ENCODE results near the gene MCM8. TPM values are rescaled to one million over a fixed set of nuclear protein-coding genes. Genes with fewer than 3 reads are reported as not detected.

MCM8 gene
- total RNA-seq = 5.9 TPM

DNA sequence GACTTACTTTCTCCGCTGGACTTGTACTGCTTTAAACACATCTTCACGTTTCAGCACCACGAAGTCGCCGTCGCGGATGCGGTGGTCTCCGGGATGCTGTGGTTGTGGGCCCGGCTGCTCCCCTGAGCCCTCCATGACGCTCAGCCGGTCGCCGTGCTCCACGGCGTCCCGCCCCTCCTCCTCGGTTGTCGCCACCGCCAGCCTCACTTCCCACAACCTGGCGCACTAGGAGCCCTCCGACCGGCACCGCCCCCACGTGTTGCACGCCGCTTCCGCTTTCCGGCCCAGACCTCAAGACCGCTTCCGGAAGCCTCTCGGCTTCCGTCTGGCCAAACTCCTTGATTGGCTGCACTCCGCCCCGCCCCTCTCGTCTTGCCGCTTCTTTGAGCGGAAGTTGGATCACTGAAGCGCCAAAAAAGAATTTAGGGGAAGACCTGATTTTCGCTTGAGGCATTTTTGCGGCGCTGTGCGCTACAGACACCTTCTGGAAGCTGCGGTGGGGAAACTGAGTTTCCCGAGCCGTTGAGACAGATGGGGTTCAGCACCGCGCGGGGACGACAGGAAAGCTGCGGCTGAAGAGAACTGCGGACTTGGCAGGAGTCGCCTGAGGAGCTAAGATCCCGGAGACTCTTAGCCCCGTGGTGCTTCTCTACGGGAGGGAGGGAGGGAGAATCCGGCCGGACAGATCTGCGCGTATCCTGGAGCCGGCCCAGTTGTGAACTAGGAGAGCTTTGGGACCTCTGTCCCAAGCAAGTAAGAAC lies at the start of gene MCM8, which contains the start of gene TRMT6:
TSS of gene MCM8 (plus strand) at position 382 of the 761 bp plus-strand sequence. CDS start 1,364 bp downstream, outside the sequence.
TSS of gene TRMT6 (minus strand) at position 263 of the 761 bp plus-strand sequence. CDS start at position 135, 128 bp downstream.

Small RNA genes lying within 50 kb of the gene (small RNA-seq; reads per million reads assigned to genes)
- gene RF00019 (ENCODE audit: low replicate concordance) (not detected), gene RN7SL498P (ENCODE audit: low replicate concordance) (not detected)

Other genes with a start within 250 kb of the MCM8 start
- 5.3 TPM for gene SHLD1, start 200.3 kb upstream of the MCM8 start, total RNA-seq
- gene CHGB, start 39.1 kb upstream of the MCM8 start, total RNA-seq = 29.4 TPM
- 6.9 TPM for gene TRMT6, start 119 bp upstream of the MCM8 start, total RNA-seq
- gene CRLS1, start 55.5 kb downstream of the MCM8 start, total RNA-seq = 46.0 TPM
- not detected for gene LRRN4, start 103.4 kb downstream of the MCM8 start, total RNA-seq
- gene FERMT1, start 172.4 kb downstream of the MCM8 start, total RNA-seq = 2.8 TPM

All from parietal lobe (tissue), 2 donors.